22Rv1 (cell line): Measurements from ENCODE around the gene PPP1R3D.

ENCODE experiments used
- CTCF ChIP-seq: fragments of 450-650 bp; IDR thresholded peaks from 2 replicates; pipeline ENCODE4 v1.5.1; 2017; ENCODE audit warnings: mild to moderate bottlenecking
- ZFX ChIP-seq: fragments of 450-650 bp; IDR thresholded peaks from 2 replicates; pipeline ENCODE4 v1.6.1; 2017; ENCODE audit warnings: antibody characterized with exemption, borderline replicate concordance

- TF ChIP-seq CTCF (no peak), ZFX (no peak)
These were observed 36.5 kb downstream of the PPP1R3D start for GRCh38 chr20:59903621-59904020.
